ENCODE data around the gene KDM4C. TPM values are rescaled to one million over a fixed set of nuclear protein-coding genes. Genes with fewer than 3 reads are reported as not detected.

Gene KDM4C
- total and polyA plus RNA-seq, 2 of the 8 experiments (the other 6 are each of a cell fraction or from before 2014, with no cell fraction given) = 13.0 to 26.1 TPM

DNA sequence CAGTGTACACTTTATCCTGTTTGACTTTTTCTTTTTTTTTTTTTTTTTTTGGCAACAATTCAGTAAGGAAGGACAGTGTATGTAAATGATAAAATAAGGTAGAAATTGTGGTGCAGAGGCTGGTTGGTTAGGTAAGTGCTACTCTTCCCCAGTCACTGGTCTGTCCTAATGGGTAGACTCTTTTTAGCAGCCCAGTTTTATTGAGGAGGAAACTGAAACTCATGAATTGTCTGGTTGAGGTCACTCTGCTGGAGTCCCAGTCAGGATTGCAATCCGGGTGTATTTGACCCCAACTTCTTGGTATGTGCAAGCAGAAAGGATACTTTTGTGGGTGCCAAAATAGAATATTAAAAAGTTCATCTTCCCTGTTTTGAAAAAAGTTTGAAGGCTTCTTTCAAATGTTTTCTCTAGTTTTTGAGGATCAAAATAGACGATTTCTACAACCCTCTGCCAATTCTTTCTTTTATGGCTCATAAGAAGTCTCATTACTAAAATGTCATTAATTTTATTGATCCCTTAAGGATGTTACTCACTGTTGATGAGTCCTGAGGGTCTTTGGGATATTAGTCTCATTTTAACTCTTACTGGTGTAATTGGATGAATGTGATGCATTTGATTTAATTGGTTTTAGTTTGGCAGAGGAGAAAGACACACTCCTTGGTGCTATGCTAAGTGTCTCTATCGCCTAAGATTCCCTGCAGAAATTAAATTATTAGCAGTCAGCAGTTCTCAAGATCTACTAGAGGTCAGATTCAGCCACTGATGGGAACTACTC lies 171.9 kb downstream of the KDM4C start:
- Histone ChIP-seq H2BK120ac (replicated peaks; ENCODE audit: low read depth, low read length) (no peak overlapping the region), H4K8ac (ENCODE audit: extremely low read depth, insufficient read depth, low read length) (no peak overlapping the region), H3K4me2 (ENCODE audit: insufficient read depth in 1 of 2, low read depth in 2 of 2, low read length in 2 of 2) (no peak overlapping the region), H3K9me3 (ENCODE audit: insufficient read depth in 2 of 2, low read depth in 1 of 2, low read length in 1 of 2) (no peaks in the 10 kb centered on the region), H3K79me1 (ENCODE audit: low read depth, low read length) (no peaks in the 10 kb centered on the region; the same call in 1 of the 2 replicates), H3K18ac (ENCODE audit: extremely low read depth, low read length) (no peak overlapping the region), H4K5ac (ENCODE audit: insufficient read length, low read depth, low read length) (no peak overlapping the region), H3K27me3 (replicated peaks in 1 of 4; ENCODE audit: control insufficient read depth in 3 of 4, extremely low read depth in 1 of 4, insufficient read depth in 3 of 4, low read length in 3 of 4) (no peaks in the 10 kb centered on the region), H2BK12ac (ENCODE audit: low read depth, low read length) (no peak overlapping the region), H3K4me1 (replicated peaks in 1 of 4; ENCODE audit: control insufficient read depth in 3 of 4, insufficient read depth in 4 of 4, low read length in 3 of 4) (no peaks in the 10 kb centered on the region), H3K4me3 (ENCODE audit: extremely low read depth in 1 of 4, insufficient read depth in 2 of 4, low read depth in 3 of 4, low read length in 4 of 4) (no peak overlapping the region), H3K4ac (replicated peaks; ENCODE audit: insufficient read length, low read depth, low read length) (no peak overlapping the region), H4K91ac (replicated peaks; ENCODE audit: insufficient read length, low read length) (no peak overlapping the region), H4K20me1 (replicated peaks in 1 of 2; ENCODE audit: control insufficient read depth in 1 of 2, insufficient read depth in 2 of 2, low read length in 2 of 2) (no peaks in the 10 kb centered on the region), H3K56ac (replicated peaks; ENCODE audit: insufficient read length, low read depth, low read length) (no peak overlapping the region), H3K79me2 (ENCODE audit: control insufficient read depth in 1 of 2, insufficient read depth in 2 of 2, low read length in 2 of 2) (0 out of 4 replicates have a peak, but pooled peaks cover 0 to 4% of the 10 kb centered on the region in 2 experiments), H3K27ac (ENCODE audit: low read depth, low read length) (no peak overlapping the region), H3K9ac (replicated peaks in 1 of 4; ENCODE audit: extremely low read depth in 1 of 4, low read depth in 3 of 4, low read length in 3 of 4) (no peak overlapping the region), H2AK5ac (ENCODE audit: low read depth, low read length) (no peak overlapping the region), H2AFZ (ENCODE audit: low read length) (no peak overlapping the region), H2BK5ac (ENCODE audit: low read depth, low read length) (no peak overlapping the region), H3K23ac (ENCODE audit: insufficient read length) (no peak overlapping the region), H3K23me2 (ENCODE audit: low read depth, low read length) (no peaks in the 10 kb centered on the region), H3K14ac (ENCODE audit: insufficient read length) (no peak overlapping the region), H3K36me3 (ENCODE audit: control insufficient read depth in 2 of 4, insufficient read depth in 4 of 4, low read length in 3 of 4) (no peaks in the 10 kb centered on the region), H2BK15ac (ENCODE audit: low read length) (no peak overlapping the region), H2BK20ac (ENCODE audit: low read length) (no peak overlapping the region)
- 77% methylated on average over 3 of the region's 3 CpGs; no CpG with 5 or more reads in 1 of the 2 experiments for WGBS, 2 experiments (ENCODE audit: extremely low coverage in 1 of 2, insufficient coverage in 1 of 2, insufficient read length in 1 of 2, insufficient replicate concordance in 2 of 2, low coverage in 1 of 2, low lambda C conversion rate in 2 of 2, missing lambda C conversion rate in 1 of 2)
- POLR2A ChIA-PET (ENCODE audit: partially characterized antibody) = no interaction called here
- no peak for TF ChIP-seq TCF12 (IDR thresholded peaks at IDR 0.05; ENCODE audit: low read depth, low read length)
- TF ChIP-seq MAX (IDR thresholded peaks at IDR 0.05) = no peak
- FAIRE-seq = no peak
- DNase-seq (ENCODE audit: low read depth in 1 of 2, low spot score in 2 of 2) = no peak
- CTCF ChIA-PET (ENCODE audit: partially characterized antibody) = no interaction called here

Data from H1 (cell line).